ENCODE results near the gene PUS10.
"Not testable (repeated sequence)": the region's sequence is repeated elsewhere in the genome, so short reads cannot be mapped to it uniquely, and the experiment has no call there.

Gene PUS10

DNA sequence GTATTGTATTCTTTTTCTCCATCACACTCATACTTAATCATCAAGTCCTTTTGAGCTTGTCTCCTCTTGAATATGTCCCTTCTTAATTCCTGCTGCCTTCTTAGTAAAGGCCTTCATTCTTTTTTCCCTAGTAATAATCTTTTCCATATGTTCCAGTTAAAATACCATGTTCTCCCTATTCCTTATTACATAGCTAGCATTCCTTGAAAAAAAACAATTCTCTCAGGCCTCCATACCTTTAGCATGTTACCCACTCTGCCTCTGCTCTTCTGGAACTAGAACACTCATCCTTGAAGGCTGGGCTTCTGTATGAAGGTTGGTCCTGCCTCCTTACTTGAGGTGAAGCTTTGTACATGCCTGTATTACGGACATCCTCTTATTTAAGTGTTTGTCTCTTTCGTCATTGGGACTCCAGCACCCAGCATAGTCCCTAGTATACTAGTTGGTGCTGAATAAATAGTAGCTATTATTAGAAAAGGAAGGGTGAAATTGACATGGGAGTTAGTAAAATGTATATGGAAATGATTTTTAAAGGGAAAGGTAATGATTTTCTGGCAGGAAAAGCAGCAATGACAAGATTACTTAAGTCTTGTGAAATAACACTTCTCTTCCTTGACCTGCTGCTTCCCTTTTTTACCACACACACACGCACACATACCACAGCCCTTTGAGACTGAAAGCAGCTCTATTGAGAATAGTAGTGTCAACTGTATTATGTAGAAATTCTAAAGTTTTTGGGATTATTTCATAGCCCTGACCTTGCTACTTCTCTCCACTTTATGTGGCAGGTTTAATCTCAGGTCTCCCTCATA, 91.1 kb downstream of the PUS10 start:
- DNase-seq, result no peak

DNA sequence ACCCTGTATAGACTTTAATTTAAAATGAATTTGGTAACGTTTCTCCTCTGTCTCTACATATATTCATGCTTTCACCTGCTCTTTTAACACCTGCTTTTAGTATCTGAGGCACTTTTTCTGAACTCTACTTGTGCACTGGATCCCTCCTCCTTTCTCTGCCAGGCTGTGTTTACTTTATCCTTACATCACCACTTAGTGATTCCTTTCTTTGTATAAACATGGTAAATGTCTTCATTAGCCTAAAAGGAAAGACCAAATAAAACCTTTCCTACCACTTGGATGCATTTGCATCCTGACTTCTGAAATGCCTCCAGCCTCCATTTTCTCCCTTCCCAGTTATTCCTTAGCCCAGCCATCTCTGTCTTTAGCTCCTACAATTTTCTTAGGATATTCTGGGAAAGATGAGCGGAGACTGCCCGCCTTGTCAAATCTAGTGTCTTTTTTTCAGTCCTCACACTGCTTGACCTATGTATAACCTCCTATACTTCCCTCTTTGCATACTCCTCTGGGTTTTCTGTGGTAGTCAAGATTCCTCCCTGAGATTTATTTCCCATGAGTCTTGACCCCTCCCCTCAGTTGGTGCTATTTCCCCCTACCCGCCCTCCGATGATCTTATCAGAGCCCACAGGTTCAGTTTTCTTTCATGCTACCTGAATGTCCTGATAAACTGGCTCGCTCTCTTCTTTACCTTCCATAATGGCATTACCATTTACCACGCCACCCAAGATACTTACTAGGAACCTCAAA, 91.9 kb downstream of the PUS10 start:
- DNase-seq, result no peak

DNA sequence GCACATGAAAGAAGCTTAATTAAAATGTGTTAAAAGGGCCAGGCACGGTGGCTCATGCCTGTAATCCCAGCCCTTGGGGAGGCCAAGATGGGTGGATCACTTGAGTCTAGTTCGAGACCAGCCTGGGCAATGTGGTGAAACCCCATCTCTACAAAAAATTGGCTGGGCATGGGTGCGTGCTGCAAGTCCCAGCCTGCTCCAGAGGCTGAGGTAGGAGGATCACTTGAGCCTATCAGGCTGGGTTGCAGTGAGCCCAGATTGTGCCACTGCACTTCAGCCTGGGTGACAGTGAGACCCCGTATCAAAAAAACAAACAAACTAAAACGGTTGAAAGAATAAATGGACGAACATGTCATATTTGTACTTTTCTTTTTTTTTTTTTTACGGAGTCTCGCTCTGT, 110.7 kb downstream of the PUS10 start:
- DNase-seq, result no peak

DNA sequence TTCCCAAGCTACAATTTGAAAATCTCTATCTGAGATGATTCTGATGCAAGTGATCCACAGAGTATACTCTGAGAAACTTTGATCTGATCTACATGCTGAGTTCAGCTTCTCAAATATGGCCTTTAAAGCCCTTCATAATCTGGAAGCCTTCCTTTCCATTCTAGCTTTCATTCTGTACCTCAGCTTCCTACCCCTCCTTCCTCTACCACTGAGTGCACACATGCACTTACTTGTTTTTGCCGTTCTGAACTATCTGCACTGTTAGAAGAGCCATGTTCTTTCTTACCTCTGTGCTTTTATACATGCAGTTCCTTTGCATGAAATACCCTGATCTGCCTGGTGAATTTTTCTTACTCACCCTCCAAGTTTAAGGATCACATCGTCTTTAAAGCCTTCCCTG, 111.7 kb downstream of the PUS10 start:
- no peak for DNase-seq

DNA sequence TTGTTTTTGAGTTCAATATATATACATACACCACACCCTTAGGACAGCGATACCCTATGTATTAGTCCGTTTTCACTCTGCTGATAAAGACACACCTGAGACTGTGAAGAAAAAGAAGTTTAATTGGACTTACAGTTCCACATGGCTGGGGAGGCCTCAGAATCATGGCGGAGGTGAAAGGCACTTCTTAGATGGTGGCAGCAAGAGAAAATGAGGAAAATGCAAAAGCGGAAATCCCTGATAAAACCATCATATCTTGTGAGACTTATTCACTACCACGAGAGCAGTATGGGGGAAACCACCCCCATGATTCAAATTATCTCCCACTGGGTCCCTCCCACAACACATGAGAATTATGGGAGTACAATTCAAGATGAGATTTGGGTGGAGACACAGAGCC, 112.2 kb downstream of the PUS10 start:
- DNase-seq, result not testable (repeated sequence)

DNA sequence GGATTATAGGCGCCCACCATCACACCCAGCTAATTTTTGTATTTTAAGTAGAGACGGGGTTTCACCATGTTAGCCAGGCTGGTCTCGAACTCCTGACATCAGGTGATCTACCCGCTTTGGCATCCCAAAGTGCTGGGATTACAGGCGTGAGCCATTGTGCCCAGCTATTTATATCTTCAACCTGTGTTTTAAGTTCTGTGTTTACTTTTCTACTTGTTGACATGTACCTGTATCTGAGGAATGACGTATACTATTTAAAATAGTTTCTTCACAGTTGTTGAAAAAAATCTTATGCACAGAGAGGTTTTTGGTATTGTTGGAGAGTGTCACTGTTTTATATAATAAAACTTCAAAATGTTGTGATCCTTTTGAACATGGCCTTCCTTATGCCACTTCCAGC, 116.8 kb downstream of the PUS10 start:
- DNase-seq, result not testable (repeated sequence)

DNA sequence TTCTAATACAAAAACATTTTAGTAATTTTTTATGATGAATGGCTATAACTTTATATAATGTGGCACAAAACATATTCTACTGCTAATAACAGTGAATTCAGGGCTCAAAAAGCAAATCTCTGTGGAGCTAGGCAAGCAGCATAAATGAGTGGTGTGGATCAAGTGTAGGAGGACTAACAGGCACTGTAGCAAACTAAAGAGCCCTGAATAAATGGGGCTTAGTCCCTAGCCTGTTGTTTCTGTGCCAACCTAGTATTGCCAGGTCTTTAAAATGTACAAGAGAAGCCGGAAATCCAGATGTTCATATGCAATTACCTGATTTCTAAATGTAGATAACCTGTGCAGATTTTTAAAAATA, 118.2 kb downstream of the PUS10 start:
- DNase-seq, result no peak

DNA sequence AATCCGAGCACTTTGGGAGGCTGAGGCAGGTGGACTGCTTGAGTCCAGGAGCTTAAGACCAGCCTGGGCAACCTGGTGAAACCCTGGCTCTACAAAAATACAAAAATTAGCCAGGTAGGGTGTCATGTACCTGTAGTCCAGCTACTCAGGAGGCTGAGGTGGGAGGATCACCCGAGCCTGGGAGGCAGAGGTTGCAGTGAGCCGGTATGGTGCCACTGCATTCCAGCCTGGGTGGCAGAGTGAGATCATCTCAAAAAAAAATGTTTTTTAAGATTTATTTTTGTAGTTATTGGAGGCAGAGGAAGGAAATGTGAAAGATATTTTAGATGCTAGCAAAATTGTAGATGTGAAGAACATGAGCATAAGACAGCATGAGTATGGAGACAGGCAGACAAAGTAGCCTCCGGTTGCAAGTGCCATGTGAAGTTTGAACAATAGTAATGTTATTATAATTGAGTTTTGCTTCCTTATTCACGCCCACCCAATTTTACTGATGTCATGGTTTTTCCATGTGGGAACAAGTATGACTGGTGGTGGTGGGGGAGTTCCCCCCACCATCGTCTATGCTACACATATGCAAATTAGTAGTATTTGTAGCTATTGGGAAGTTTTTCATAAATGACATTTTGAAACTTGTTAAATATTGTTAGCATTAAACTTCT, 118.7 kb downstream of the PUS10 start:
- DNase-seq, result no peak

DNA sequence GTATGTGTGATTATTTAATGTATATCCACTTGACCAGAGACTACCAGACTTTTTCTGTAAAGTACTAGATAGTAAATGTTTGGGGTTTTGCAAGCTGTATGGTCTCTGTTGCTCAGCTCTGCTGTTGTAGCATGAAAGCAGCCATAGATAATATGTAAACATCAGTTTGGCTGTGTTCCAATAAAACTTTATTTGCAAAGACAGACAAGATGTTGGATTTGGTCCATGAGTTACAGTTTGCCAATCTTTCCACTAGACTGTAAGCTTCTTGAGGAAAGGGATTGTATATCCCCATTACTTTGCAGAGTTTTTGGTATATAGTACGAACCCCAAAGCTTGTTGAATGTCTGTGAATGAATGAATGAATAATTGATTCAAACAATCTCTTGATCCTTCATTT, 119.5 kb downstream of the PUS10 start:
- DNase-seq, result no peak
